A673 (cell line): Measurements from ENCODE around the gene MROH2A. TPM values are rescaled to one million over a fixed set of nuclear protein-coding genes. Genes with fewer than 3 reads are reported as not detected.
A peak's percentile ranks its signal among the peaks of the same experiment; 100 is the strongest.

Source experiments
- BruUV-seq: library from RNA; stranded (reverse); fragments of 400-500 nt; replicated peaks from 2 replicates; lab custom pipeline; 2021; lab: Mats Ljungman, UMichigan
- CTCF ChIA-PET: fragments of 300-600 bp; sonication (Branson Sonifier 250); formaldehyde crosslinking; loops from one replicate; lab custom pipeline; 2022; ENCODE audit warnings: antibody characterized with exemption; lab: Charles Lee
- POLR2A ChIA-PET: fragments of 300-600 bp; sonication (Branson Sonifier 250); formaldehyde crosslinking; loops from one replicate; lab custom pipeline; 2022; ENCODE audit warnings: antibody characterized with exemption; ENCODE audit not compliant: low non-redundant PET; lab: Charles Lee
- DNase-seq: peaks from one replicate; pipeline ENCODE4 v3.0.0-alpha.2; 2015; ENCODE audit warnings: low spot score
- H3K27ac ChIP-seq: fragments of 200-600 bp; sonication (generic); 2 replicates; pipeline ENCODE4 v1.5.1; 2016; ENCODE audit warnings: mixed run types, low read depth, mild to moderate bottlenecking, mixed read lengths, antibody characterized with exemption, low read length; ENCODE audit not compliant: poor library complexity, severe bottlenecking
- H3K27me3 ChIP-seq: fragments of 200-600 bp; sonication (generic); replicated peaks from 2 replicates; pipeline ENCODE4 v1.6.1; 2017; ENCODE audit warnings: mixed run types, low read depth, mild to moderate bottlenecking, mixed read lengths, antibody characterized with exemption, low read length; ENCODE audit not compliant: insufficient read depth, poor library complexity
- H3K36me3 ChIP-seq: fragments of 200-600 bp; sonication (generic); 2 replicates; pipeline ENCODE4 v1.6.1; 2016; ENCODE audit warnings: mixed run types, mild to moderate bottlenecking, mixed read lengths, antibody characterized with exemption, low read length; ENCODE audit not compliant: insufficient read depth, poor library complexity, severe bottlenecking
- H3K4me1 ChIP-seq: fragments of 200-600 bp; sonication (generic); 2 replicates; pipeline ENCODE4 v1.6.1; 2017; ENCODE audit warnings: mixed run types, mild to moderate bottlenecking, mixed read lengths, antibody characterized with exemption, low read length; ENCODE audit not compliant: insufficient read depth, poor library complexity, severe bottlenecking
- H3K4me3 ChIP-seq: fragments of 200-600 bp; sonication (generic); 2 replicates; pipeline ENCODE4 v1.5.1; 2016; ENCODE audit warnings: low read depth, mixed run types, mild to moderate bottlenecking, mixed read lengths, low read length; ENCODE audit not compliant: poor library complexity, severe bottlenecking
- H3K9me3 ChIP-seq: fragments of 200-600 bp; sonication (generic); 2 replicates; pipeline ENCODE4 v1.6.1; 2016; ENCODE audit warnings: mixed run types, low read depth, mild to moderate bottlenecking, mixed read lengths, antibody characterized with exemption, low read length; ENCODE audit not compliant: poor library complexity, severe bottlenecking
- EZH2 ChIP-seq: fragments of 200-600 bp; sonication (generic); IDR thresholded peaks from 2 replicates; pipeline ENCODE4 v1.6.1; 2017; ENCODE audit warnings: borderline replicate concordance, low read depth, mild to moderate bottlenecking, mixed read lengths, antibody characterized with exemption, low read length; ENCODE audit not compliant: poor library complexity, severe bottlenecking
- intact Hi-C: fragments of 100-400 bp; cut with micrococcal nuclease; formaldehyde crosslinking; loops from one replicate; pipeline ENCODE4 v1.10.0; 2022; ENCODE audit not compliant: unreplicated experiment
- total RNA-seq: library from RNA; stranded (reverse); gene quantifications from 2 replicates; pipeline ENCODE4 v1.2.3, GENCODE V29; 2021
- TF ChIP-seq, protein P1 (sequence below): fragments of 300-800, 200-600 bp; sonication (generic); conservative IDR thresholded peaks from 2 replicates; pipeline ENCODE4 v1.5.1; 2017; ENCODE audit warnings: low read depth, mild to moderate bottlenecking, antibody characterized with exemption, low read length, moderate library complexity, mixed read lengths

Gene MROH2A
- total RNA-seq, 1 experiment from 2014 or later = 1.3 TPM

DNA sequence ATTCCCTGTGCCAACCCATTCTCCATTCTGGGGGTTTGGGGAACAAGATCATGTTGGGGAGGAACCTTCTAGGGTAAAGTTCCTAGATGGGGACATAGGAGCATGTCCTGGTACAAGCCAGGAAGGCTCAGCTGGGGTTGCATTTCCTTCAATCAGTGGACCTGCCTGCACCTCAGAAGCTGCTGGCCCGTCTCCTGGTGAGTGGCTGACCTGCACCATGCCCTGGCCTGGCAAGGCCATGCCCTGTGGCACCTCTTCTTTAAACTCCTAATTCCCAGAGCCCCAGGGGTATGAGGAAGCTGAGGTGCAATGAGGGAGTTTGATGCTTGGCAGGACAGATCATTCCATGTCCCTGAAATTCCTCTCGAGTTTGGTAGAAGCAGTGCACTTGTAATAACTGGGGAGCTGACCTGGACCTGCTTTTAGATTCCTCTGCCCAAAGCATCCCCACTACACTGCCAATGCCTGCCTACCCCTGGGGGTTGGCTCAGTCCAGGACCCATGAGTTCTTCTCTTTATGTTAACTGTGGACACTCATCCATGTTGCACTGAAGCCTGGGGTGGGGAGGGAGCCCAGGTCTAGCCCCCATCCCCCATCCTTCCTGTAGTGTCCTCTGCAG, 25.3 kb downstream of the MROH2A start:
- H3K4me1 ChIP-seq = no peaks in the 10 kb centered on the region
- no peak for TF ChIP-seq EZH2
- TF ChIP-seq, protein P1, sequence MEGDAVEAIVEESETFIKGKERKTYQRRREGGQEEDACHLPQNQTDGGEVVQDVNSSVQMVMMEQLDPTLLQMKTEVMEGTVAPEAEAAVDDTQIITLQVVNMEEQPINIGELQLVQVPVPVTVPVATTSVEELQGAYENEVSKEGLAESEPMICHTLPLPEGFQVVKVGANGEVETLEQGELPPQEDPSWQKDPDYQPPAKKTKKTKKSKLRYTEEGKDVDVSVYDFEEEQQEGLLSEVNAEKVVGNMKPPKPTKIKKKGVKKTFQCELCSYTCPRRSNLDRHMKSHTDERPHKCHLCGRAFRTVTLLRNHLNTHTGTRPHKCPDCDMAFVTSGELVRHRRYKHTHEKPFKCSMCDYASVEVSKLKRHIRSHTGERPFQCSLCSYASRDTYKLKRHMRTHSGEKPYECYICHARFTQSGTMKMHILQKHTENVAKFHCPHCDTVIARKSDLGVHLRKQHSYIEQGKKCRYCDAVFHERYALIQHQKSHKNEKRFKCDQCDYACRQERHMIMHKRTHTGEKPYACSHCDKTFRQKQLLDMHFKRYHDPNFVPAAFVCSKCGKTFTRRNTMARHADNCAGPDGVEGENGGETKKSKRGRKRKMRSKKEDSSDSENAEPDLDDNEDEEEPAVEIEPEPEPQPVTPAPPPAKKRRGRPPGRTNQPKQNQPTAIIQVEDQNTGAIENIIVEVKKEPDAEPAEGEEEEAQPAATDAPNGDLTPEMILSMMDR = no peak
- intact Hi-C loops = no loop called here
- BruUV-seq = no TSS peak
- CTCF ChIA-PET = no interaction called here
- no peak overlapping the region for H3K27ac ChIP-seq
- no peaks in the 10 kb centered on the region for H3K9me3 ChIP-seq
- no peak for DNase-seq
- POLR2A ChIA-PET = no interaction called here
- no peaks in the 10 kb centered on the region for H3K36me3 ChIP-seq
- H3K4me3 ChIP-seq = no peak overlapping the region
- H3K27me3 ChIP-seq = no peaks in the 10 kb centered on the region

DNA sequence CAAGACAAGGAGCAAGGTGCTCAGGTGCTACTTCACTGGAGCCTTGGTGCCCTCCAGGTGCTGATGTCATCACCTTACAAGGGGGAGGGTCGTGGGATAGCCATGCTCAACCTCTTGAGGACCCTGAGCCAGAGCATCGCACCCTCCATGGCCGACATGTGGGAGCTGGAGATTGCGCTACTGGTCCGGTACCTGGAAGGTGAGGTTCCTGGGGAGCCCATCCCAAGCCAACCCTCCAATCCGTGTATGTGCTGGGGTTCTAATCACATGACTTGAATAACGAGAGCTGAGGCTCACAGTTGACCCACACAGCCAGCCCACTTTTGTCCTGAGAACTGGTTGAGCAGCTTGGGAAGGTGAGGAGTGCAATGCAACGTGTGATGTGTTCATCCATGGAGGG, 25.9 kb downstream of the MROH2A start:
- no peaks in the 10 kb centered on the region for H3K36me3 ChIP-seq
- POLR2A ChIA-PET = no interaction called here
- H3K27me3 ChIP-seq = no peaks in the 10 kb centered on the region
- no peaks in the 10 kb centered on the region for H3K4me1 ChIP-seq
- no peak for DNase-seq
- no peak for TF ChIP-seq EZH2
- TF ChIP-seq, protein P1 = no peak
- BruUV-seq = no TSS peak
- no peak overlapping the region for H3K4me3 ChIP-seq
- H3K9me3 ChIP-seq = no peaks in the 10 kb centered on the region
- intact Hi-C loops = no loop called here
- CTCF ChIA-PET = no interaction called here
- no peak overlapping the region for H3K27ac ChIP-seq

GRCh38 chr2:233807215-233807865, 29.2 kb downstream of the MROH2A start:
- BruUV-seq = no TSS peak
- Histone ChIP-seq H3K4me3 (no peak overlapping the region), H3K27me3 (no peaks in the 10 kb centered on the region), H3K4me1 (no peaks in the 10 kb centered on the region), H3K36me3 (no peaks in the 10 kb centered on the region), H3K9me3 (no peaks in the 10 kb centered on the region), H3K27ac (no peak overlapping the region)
- ChIA-PET POLR2A (no interaction called here), CTCF (no interaction called here)
- no peak for TF ChIP-seq EZH2
- TF ChIP-seq, protein P1 = peak; percentile 29; the same call in 1 of the 2 replicates
- intact Hi-C loops = no loop called here
- DNase-seq = no peak
